ENCODE data around the gene MAFB.

MAFB gene

DNA sequence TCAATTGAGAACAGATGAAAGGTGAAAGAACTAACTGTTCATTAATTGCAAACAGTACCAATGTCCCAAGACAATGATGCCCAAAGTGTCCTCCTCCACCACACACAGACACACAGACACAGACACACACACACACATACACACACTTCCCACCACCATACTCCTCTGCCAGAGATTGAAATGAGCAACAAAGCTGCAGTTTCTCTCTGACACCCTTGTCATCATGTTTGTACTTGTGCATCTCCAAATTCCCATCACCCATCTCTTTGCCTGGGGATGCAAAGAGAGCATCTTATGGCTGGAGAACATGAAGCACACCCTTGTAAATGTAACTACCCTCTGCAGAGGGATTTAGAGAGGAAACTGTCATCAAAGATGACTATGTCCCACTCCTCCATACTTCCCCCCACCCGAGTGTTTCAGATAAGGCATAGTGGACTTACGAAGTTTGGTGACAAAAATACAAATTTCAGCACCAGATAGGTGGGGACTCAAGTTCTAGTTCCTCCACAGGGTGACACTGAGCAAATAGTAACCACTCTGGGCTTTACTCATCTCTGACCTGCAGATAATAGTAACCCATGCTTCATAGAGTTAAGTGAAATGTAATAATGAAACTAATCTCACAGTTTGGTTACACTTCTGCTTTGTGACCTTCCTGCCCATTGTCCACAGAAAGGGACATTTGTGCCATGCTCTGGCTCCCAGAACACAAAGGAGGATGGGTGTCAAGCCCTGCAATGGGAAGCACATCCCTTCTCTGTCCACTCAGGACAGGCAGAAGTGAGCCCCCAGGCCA, 8.7 kb downstream of the MAFB start:
- DNase-seq, result no peak

- DNase-seq, result no peak
Measured at GRCh38 chr20:40679184-40679583, 9.9 kb downstream of the MAFB start.

- DNase-seq, result no peak
Measured at GRCh38 chr20:40678286-40678875, 10.7 kb downstream of the MAFB start.

DNA sequence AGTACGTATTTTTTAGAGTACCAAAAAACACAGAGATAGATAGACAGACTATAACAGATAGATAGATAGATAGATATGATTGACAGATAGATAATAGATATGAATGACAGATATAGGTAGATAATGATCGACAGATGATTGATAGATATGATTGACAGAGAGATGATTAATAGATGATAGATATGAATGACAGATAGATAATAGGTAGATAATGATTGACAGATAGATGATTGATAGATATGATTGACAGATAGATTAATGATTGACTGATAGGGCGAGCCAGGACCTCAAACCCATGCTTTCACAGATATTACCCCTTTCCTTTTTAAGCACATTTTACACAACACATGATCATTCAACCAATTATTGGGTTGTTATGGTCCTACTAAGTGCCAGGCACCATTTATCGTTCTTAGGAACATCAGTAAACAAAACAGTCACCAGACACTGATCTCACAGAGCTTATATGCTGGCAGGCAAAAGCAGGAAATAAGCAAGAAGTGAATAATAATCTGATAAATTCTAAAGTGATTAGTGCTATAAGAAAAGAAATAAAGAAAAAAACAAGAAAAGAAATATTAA, 11.6 kb downstream of the MAFB start:
- no peak for DNase-seq

GRCh38 chr20:40676491-40677269, 12.4 kb downstream of the MAFB start:
- DNase-seq, result no peak

DNA sequence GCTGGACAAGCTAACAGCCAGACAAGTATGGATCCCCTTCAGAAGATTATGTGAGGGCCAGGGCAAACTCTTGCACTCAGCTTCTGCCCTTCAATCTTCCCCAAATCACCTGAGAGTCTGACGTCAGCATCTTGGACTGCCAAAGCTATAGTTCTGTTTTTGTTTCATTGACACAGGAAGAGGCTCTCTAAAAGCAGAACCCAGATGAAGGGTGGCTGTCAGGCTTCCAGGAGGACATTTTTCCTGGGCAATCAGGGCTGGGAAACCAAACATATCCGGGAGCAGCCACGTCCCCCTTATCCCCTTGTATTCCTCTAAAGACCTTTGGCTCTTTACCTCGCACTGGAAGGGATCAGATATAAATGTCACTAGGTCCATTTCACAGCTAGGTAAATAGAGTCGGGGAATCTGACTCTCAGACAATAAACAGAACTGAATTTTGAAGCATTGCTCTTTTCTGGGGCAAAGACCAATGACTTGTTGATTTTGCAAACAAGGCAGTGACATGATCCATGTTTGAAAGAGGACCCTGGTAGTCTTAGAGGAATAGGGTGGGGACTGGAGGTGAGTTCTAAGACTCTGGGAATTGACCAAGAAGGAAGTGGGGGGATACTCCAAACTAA, 13.3 kb downstream of the MAFB start:
- no peak for DNase-seq

GRCh38 chr20:40673442-40673841, 15.6 kb downstream of the MAFB start:
- no peak for DNase-seq

DNA sequence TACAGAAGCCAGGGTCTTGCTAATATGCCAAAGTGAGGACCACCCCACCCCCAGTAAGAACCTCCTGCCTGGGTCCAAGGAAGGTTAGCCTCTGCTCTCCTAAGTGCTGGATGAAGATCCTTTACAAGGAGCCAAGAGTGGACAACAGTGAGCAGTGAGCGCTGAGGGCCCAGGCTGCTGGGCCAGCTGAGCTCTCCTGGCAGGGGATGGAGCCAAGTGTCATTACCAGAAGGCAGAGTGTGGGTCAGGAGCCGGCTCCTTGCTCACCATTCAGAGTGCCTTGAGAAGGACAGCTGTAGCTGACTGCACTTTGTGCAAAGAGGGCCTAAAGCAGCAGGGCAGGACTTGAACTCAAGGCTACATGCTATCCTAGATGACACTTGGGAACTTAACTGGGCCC, 16.9 kb downstream of the MAFB start:
- no peak for DNase-seq

DNA sequence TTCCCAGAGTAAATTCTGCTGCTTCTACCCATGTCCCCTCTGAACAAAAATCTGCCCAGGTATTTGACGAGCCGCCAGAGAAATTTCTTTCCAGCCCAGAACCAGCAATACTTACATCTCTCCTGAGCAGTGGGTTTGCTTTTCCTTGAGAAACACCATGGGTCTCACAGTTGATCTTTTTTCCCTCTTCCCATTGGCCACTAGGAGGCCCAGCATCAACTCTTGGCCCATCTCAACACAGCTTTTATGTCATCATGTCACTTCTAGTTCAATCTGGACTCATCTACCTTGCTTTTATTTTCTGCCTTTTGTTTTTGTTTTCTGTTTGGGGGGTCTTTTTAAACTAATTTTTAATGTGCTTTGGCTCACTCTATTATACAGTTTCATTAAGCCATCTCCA, 18.8 kb downstream of the MAFB start:
- DNase-seq, result no peak

DNA sequence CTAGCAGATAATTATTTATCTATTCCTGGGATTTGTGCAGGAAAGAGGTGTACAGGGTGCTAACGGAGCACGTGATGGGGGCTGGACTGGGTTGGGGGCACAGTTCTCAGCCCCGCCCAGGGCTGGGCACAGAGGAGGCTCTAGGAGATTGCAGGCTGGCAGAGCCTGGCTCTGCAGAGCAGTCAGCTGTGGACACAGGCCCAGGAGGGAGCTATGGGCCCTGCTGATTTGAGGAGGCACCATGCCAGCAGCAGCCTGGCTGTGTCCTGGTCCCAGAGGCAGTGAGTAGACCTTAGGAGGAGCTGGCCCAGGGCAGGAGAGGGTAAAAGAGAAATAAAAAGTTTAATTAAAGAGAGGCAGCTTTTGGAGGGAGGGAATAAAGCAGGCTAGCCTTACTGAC, 19.3 kb downstream of the MAFB start:
- no peak for DNase-seq

DNA sequence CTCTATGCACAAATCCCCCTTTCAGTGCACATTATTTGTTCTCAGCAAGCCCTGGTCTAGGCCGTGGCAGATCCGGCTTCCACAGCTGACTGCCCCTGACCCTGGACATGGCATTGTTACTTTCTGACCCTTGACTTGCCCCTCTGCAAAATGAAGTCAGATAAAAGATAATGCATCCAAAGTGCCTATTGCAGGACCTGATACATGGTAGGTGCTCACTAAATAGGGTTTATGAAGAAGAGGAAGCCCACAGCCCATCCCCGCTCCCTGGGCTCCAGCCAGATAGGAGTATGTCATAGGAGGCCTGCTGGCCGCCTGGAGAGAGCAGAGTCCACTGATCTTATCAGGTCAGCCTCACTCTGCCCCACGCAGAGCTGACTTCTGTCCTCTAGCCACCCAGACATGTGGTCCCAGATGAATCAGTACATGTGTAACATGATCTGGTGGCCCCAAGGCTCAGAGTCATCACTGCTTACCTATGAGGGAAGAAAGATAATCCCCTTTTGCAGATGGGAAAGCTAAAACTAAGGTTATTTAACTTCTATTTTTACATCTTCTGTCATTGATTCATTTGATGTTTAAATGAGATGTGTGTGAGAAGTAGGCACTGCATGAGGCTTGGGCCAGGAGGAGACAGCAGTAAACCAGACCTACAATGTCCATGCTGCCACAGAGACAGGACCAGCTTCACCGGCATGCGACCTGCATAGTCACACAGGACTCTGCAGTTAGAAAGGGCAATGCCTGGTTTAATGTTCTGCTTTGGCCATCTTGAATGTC, 20.4 kb downstream of the MAFB start:
- DNase-seq, result no peak

DNA sequence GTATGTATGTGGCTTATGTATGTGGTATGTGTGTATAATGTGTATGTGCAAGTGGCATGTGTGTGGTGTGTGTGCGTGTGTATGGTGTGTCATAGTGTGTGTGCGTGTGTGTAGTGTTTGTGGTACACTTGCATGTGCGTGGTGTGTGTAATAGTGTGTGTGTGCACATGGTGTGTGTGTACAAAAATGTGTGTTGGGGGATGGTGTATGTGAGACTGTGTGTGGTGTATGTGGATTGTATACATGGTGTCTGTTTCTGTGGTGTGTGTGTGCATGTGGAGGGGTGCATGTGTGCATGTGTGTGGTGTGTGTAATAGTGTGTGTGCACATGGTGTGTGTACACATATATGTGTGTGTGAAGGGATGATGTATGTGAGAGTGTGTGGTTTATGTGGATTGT, 21.5 kb downstream of the MAFB start:
- no peak for DNase-seq

- DNase-seq, result no peak
Measured at GRCh38 chr20:40666336-40666735, 22.7 kb downstream of the MAFB start.

DNA sequence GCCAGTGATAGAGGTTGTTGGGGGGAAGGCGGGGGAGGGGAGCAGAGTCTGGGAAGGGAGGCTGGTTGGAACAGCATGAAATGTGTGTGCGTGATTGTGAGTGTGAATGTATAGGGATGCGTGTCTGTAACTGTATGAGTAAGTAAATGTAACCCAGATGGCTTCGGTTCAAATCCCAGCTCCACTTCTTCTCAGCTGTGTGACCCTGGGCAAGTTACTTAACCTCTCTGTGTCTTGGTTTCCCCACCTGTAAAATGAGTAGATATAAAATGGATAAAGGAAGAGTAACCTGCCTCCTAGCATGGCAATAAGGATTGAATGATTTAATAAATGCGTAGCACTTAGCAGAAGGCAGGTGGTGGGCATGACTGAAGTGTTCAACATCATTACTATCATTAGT, 24.1 kb downstream of the MAFB start:
- DNase-seq, result no peak

DNA sequence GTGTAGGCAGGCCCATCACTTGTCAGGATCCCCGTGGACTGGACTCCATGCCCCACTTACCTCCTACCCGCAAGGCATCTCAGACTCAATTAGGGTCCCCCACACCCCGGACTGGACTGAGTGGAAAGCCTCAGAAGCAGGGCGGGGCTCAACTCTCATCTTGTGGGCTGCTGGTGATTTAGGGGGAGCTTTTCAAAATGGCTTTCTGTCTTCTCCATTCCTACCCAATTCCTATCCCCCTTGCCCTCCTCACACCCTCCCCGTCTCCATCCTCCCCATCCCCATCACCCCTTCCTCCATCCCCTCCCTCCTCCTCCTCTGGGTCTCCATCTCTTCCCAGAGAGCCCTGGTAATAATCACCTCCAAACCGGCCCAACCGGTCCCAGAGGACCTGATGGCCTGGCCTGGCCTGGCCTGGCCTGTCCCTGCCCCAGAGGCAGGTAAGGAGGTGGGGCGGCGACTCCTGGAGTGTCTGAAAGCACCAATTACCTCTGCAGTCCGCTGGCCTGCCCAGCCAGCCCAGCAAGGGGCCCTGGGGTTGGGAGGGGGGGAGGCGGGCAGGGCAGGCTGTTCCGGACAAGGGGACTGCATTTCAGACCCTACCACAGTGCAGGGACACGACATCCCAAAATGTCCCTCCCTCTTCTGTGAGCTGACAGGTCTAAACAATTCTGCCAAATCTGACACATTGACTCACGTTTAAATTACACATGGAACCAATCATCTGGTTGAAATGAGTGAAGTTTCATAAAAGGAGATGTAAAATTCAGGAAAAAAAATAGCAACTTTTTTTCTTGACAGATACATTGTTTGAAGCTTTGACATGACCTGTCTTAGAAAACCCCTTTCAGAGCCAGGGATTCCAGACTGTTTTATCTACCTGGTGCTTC, 24.8 kb downstream of the MAFB start:
- DNase-seq, result no peak

- no peak for DNase-seq
Measured at GRCh38 chr20:40663304-40663790, 25.7 kb downstream of the MAFB start.

- DNase-seq, result no peak
Measured at GRCh38 chr20:40659567-40659966, 29.5 kb downstream of the MAFB start.

GRCh38 chr20:40658509-40658908, 30.5 kb downstream of the MAFB start:
- DNase-seq, result no peak

- DNase-seq, result no peak
Measured at GRCh38 chr20:40657526-40657925, 31.5 kb downstream of the MAFB start.

- DNase-seq, result no peak
Measured at GRCh38 chr20:40655451-40655850, 33.6 kb downstream of the MAFB start.

GRCh38 chr20:40654876-40655275, 34.2 kb downstream of the MAFB start:
- no peak for DNase-seq
